ENCODE measurements around the gene FAM168A. TPM values are rescaled to one million over a fixed set of nuclear protein-coding genes. Genes with fewer than 3 reads are reported as not detected.
"Not testable (repeated sequence)": the region's sequence is repeated elsewhere in the genome, so short reads cannot be mapped to it uniquely, and the experiment has no call there.

Gene FAM168A
- total RNA-seq, 2 experiments from 2014 or later = 22.2 to 24.0 TPM

DNA sequence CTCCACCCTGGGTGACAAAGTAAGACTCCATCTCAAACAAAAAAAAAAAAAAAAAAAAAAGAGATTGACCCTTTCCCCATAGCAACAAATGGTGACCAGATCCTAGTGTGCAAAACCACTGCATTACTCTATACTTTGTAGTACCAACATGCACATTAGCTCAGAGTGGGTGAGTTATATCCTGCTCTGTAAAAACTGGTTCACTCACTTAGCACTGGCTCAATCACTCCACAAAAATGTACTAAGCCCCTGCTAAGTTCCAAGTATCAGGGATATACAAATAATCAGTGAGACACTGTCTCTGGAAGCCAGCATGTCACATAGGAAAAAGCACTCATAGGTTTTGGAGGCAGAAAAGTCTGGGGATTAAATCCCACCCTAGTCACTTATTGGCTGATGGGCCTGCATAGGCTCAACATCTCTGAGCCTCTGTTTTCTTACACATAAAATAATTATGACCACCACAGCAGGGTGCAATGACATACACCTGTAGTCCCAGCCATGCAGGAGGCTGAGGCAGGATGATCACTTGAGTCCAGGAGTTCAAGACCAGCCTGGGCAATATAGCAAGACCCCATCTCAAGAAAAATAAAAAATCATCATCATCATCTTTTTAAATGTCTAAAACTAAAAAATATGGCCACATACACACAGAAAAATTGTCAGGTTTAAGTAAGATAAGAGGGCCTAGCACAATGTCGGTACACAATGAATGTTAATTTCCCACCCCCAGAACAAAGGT is 11.9 kb downstream of the FAM168A start:
- Mint-ChIP-seq H3K4me3 (no peak overlapping the region), H3K27ac (no peak overlapping the region), H3K27me3 (no peaks in the 10 kb centered on the region), H3K9me3 (no peaks in the 10 kb centered on the region), H3K36me3 (ENCODE audit: low read depth) (peaks cover 7% of the 10 kb centered on the region), H3K4me1 (peaks cover 9% of the 10 kb centered on the region)
- ChIA-PET CTCF (no interaction called here), POLR2A (interaction anchor here (1.1 kb wide), 1 partner anchor 12 kb away, joined by 3 read pairs; the partner anchor contains the start of gene FAM168A)
- DNase-seq = no peak

DNA sequence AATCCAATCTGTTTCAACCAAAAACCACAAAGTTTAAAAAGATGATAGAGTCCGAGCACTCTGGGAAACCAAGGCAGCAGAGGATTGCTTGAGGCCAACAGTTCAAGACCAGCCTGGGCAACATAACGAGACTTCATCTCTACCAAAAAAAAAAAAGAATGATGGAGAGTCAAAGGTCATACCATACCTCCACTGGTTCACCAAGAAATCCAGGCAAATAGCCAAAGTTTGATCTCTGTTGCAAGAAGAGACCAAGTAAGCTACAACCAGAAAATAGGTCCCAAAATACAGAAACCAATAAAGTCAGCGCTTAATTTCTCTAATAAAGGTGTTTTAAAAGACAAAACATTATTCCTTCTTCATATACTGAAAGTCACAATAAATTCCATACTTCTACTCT is 13.1 kb downstream of the FAM168A start:
- Mint-ChIP-seq H3K27me3 (no peaks in the 10 kb centered on the region), H3K36me3 (ENCODE audit: low read depth) (peaks cover 15% of the 10 kb centered on the region), H3K4me1 (peaks cover 11% of the 10 kb centered on the region), H3K4me3 (no peak overlapping the region), H3K9me3 (no peaks in the 10 kb centered on the region), H3K27ac (no peak overlapping the region)
- ChIA-PET POLR2A (no interaction called here), CTCF (no interaction called here)
- no peak for DNase-seq

DNA sequence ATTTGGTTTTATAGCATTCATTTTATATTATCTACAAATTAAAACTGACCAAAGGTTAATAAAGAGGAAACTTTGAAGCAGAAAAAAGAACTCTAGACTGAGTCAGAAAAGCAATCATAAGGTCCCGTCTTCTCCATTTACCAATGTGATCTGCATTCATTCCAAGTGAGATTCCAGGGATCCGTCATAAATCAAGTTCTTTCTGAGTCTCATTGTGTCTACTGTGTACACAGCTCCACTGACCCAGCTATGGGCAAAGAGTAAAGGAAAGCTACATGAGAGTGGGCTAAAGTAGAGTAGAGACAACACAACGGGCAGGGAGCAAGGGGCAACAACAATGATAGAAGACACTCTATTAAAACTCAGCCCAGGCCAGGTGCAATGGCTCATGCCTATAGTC is 15.3 kb downstream of the FAM168A start:
- H3K4me1 Mint-ChIP-seq = peaks cover 12% of the 10 kb centered on the region
- no peak for DNase-seq
- peaks cover 20% of the 10 kb centered on the region for H3K36me3 Mint-ChIP-seq (ENCODE audit: low read depth)
- H3K27ac Mint-ChIP-seq = no peak overlapping the region
- ChIA-PET POLR2A (no interaction called here), CTCF (no interaction called here)
- no peaks in the 10 kb centered on the region for H3K27me3 Mint-ChIP-seq
- H3K4me3 Mint-ChIP-seq = no peak overlapping the region
- no peaks in the 10 kb centered on the region for H3K9me3 Mint-ChIP-seq

DNA sequence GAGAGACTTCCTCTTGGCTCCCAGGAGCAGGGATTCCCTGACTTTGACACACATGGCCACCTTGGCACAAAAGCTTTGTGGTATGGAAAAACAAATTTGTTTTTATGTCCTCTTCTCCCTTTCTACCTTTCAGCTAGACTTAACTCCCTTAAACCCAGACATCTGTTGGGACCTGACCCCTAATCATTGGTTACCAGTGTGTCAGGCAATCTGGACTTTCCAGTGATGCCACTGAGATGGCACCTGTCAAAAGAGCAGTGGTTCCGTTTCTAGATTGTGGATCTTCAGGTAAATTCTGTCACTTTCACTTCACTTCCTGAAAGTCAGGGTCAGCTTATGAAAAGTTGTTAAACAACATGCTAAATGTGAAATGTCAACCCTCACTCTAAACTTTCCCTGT is 17.2 kb downstream of the FAM168A start:
- H3K4me3 Mint-ChIP-seq, H3K9me3 Mint-ChIP-seq, H3K27ac Mint-ChIP-seq, POLR2A ChIA-PET, H3K27me3 Mint-ChIP-seq, DNase-seq: not testable (repeated sequence)
- Mint-ChIP-seq H3K36me3 (ENCODE audit: low read depth) (peaks cover 20% of the 10 kb centered on the region), H3K4me1 (peaks cover 15% of the 10 kb centered on the region)
- CTCF ChIA-PET = interaction anchor here (1.1 kb wide), 1 partner anchor 10 kb away, joined by 3 read pairs; no protein-coding TSS in a partner anchor

DNA sequence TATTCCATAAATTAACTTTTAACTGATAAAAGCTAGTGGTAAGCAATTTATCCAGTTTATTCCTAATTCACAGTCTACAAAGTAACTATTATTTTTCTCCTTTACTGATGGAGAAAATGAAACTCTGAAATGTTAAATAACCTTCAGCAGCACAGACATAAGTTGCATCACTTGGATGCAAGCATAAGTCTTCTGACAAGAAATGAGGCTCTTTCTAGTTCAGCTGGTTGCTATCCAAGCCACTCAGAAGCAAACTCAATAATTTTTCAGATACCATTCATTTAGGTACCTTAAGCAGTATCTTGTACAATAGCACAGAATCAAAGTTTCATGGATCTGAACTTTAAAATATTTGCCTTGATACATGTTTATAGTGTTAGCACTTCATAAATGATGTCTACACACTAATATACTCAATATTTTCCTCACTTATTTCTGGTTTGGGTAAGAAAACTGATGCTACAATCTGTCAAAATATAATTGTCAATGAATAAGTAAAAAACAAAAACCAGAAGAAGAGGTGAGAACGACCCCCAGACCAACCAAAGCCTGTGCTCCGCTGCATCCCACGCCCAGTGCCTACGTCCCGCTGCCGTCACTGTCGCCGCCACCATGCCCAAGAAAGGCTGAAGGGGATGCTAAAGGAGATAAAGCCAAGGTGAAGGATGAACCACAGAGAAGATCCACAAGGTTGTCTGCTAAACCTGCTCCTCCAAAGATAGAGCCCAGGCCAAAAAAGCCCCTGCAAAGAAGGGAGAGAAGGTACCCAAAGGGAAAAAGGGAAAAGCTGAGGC is 18.1 kb downstream of the FAM168A start:
- no peak overlapping the region for H3K4me3 Mint-ChIP-seq
- H3K27ac Mint-ChIP-seq = no peak overlapping the region
- no peak for DNase-seq
- POLR2A ChIA-PET = no interaction called here
- no peaks in the 10 kb centered on the region for H3K9me3 Mint-ChIP-seq
- peaks cover 15% of the 10 kb centered on the region for H3K4me1 Mint-ChIP-seq
- H3K36me3 Mint-ChIP-seq (ENCODE audit: low read depth) = peaks cover 19% of the 10 kb centered on the region
- H3K27me3 Mint-ChIP-seq = no peaks in the 10 kb centered on the region
- CTCF ChIA-PET = interaction anchor here (1.7 kb wide), 1 partner anchor 81 kb away, joined by 4 read pairs; no protein-coding TSS in a partner anchor

DNA sequence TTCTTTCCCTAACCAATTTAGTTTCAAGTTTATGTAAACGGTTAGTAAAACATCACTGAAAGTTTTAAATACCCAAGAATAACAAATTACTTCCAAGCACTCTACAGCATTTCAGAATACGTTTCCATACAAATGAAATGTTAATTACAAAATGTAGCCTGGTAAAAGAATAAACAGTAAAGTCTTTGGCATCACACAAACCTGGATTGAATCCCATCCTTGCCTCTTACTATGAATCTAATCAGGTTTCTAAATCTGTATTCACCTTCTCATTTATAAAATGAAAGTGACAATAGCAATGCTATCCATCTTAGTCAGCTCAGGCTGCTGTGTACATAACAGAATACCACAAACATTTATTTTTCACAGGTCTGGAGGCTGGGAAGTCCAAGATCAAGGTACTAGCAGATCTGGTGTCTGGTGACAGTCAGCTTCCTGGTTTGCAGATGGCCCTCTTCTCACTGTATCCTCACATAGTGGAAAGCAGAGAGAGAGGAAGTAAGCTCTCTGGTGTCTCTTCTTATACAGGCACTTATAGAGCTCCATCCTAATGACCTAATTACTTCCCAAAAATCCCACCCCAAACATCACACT is 19.2 kb downstream of the FAM168A start:
- ChIA-PET POLR2A (no interaction called here), CTCF (interaction anchor here (1.7 kb wide), 1 partner anchor 82 kb away, joined by 4 read pairs; no protein-coding TSS in a partner anchor)
- no peak overlapping the region for H3K27ac Mint-ChIP-seq
- peaks cover 15% of the 10 kb centered on the region for H3K4me1 Mint-ChIP-seq
- DNase-seq = no peak
- no peaks in the 10 kb centered on the region for H3K9me3 Mint-ChIP-seq
- peaks cover 17% of the 10 kb centered on the region for H3K36me3 Mint-ChIP-seq (ENCODE audit: low read depth)
- H3K4me3 Mint-ChIP-seq = no peak overlapping the region
- H3K27me3 Mint-ChIP-seq = no peaks in the 10 kb centered on the region

DNA sequence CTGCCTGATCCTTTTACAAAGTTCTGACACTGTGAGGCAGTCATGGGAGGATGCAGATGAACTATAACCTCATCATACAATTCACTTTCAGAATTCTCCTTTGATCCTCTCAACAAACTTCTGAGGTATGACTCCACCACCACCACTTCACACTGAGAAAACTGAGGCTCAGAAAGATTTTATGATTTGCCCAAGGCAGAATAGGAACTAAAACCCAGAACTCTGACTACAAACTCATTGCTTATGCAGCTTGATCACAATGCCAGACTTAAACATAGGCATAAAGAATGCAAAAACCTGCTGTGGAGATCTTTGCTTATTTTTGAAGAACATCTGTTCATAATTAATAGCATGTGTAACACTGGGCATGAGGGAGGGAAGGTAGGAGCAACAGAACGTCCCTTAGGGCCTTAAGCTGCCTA is 20.4 kb downstream of the FAM168A start:
- Mint-ChIP-seq H3K27ac (no peak overlapping the region), H3K27me3 (no peaks in the 10 kb centered on the region), H3K36me3 (ENCODE audit: low read depth) (peaks cover 17% of the 10 kb centered on the region), H3K9me3 (no peaks in the 10 kb centered on the region), H3K4me1 (peaks cover 15% of the 10 kb centered on the region), H3K4me3 (no peak overlapping the region)
- no peak for DNase-seq
- ChIA-PET POLR2A (interaction anchor here (1.5 kb wide), 1 partner anchor 39 kb away, joined by 3 read pairs; no protein-coding TSS in a partner anchor), CTCF (no interaction called here)

DNA sequence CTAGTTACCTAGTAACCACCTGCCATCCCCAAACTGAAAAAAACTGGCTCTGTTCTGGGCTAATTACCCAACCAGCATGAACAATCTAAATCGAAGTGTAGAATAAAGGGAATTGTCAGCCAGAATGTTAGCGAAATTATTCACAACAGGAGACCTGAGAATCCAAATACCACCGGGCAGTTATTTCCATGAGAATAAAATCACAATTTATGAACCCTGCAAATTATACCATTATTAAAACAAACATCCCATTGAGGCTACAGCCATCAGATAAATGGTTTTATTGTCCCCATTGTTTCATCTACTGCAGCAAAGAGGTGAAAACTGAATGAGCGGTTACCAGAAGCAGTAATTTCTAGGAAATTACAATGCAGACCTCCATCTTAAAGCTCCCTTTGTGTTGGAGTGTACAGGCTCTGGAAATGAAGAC is 21.7 kb downstream of the FAM168A start:
- ChIA-PET CTCF (no interaction called here), POLR2A (interaction anchor here (1.5 kb wide), 1 partner anchor 38 kb away, joined by 3 read pairs; no protein-coding TSS in a partner anchor)
- peaks cover 17% of the 10 kb centered on the region for H3K36me3 Mint-ChIP-seq (ENCODE audit: low read depth)

DNA sequence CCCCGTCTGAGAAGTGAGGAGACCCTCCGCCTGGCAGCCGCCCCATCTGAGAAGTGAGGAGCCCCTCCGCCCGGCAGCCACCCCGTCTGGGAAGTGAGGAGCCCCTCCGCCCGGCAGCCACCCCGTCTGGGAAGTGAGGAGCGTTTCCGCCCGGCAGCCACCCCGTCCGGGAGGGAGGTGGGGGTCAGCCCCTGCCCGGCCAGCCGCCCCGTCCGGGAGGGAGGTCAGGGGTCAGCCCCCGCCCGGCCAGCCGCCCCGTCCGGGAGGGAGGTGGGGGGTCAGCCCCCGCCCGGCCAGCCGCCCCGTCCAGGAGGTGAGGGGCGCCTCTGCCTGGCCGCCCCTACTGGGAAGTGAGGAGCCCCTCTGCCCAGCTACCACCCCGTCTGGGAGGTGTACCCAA is 25.9 kb downstream of the FAM168A start:
- H3K27ac Mint-ChIP-seq; H3K27me3 Mint-ChIP-seq; H3K4me3 Mint-ChIP-seq; H3K4me1 Mint-ChIP-seq; H3K36me3 Mint-ChIP-seq (ENCODE audit: low read depth); H3K9me3 Mint-ChIP-seq; CTCF ChIA-PET; POLR2A ChIA-PET; DNase-seq: not testable (repeated sequence)

More for the DNA sequence above, 21.7 kb downstream of the FAM168A start:
- Mint-ChIP-seq H3K4me1 (peaks cover 15% of the 10 kb centered on the region), H3K27me3 (no peaks in the 10 kb centered on the region), H3K4me3 (no peak overlapping the region), H3K9me3 (no peaks in the 10 kb centered on the region), H3K27ac (no peak overlapping the region)
- DNase-seq = no peak

DNA sequence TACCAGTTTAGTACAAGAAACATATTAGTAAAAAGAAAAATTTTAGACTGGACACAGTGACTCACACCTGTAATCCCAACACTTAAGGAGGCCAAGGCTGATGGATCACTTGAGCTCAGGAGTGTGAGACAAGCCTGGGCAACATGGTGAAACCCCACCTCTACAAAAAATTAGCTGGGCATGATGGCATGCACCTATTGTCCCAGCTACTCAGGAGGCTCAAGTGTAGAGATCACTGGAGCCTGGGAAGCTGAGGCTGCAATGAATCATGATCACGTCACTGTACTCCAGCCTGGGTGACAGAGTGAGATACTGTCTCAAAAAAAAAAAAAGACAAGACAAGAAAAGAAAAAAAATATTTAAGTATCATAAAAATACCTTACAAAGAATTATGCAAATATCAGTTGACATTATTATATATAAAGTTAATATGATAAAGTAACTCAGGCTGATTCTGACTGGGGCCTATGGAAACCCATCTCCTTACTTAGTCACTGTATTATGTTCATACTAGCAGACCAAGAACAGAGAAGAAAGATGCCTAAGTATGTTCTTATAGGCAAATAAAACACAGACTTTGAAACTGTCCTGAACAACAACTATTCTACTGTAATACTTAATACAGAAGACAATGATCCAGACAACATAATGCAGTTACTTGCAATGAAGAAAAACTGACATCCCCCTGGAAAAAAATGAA is 27.3 kb downstream of the FAM168A start:
- no peak overlapping the region for H3K27ac Mint-ChIP-seq
- no peak overlapping the region for H3K4me3 Mint-ChIP-seq
- H3K36me3 Mint-ChIP-seq (ENCODE audit: low read depth) = no peaks in the 10 kb centered on the region
- no peak for DNase-seq
- H3K4me1 Mint-ChIP-seq = no peaks in the 10 kb centered on the region
- H3K27me3 Mint-ChIP-seq = no peaks in the 10 kb centered on the region
- ChIA-PET POLR2A (interaction anchor here (0.8 kb wide), 1 partner anchor 134 kb away, joined by 3 read pairs; no protein-coding TSS in a partner anchor), CTCF (interaction anchor here (0.9 to 1.5 kb wide), 3 partner anchors 55 to 276 kb away, joined by 3 to 6 read pairs (median 3); no protein-coding TSS in a partner anchor)
- H3K9me3 Mint-ChIP-seq = no peaks in the 10 kb centered on the region

DNA sequence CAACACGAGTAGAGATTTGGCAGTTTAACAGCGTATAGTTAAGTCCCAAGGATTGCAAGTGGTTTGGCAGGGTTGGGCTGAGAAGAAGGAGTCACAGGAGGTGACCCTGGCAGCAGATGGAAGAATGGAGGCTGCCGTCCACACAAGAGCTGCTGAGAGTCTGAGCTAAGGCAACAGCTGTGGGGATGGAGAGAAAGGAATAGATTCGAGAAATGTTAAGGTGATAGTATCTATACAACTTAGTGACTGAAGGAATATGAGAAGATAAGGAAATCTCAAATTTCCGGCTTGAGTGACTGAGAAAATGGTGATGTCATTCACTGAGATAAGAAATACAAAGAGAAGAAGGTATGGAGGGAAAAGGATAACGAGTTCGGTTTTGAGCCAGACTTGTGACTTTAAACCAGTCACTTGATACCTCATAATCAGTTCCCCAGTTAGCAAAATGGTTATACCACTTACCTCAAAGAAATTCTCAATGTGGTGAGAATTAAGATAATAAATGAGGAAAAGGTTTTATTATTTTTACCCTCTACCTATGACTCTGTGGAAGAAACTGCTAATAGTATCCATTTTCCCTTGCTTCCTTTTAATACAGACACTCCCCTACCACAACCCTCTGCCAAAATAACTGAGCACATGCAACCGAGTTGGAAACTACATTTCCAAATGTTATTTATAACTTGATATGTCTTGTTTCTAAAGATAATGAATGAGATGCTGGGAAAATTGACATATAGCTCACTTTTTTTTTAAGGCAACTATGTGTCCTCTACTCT is 30.7 kb downstream of the FAM168A start:
- H3K9me3 Mint-ChIP-seq = no peaks in the 10 kb centered on the region
- no peaks in the 10 kb centered on the region for H3K36me3 Mint-ChIP-seq (ENCODE audit: low read depth)
- DNase-seq = no peak
- POLR2A ChIA-PET = no interaction called here
- H3K27me3 Mint-ChIP-seq = no peaks in the 10 kb centered on the region
- H3K4me3 Mint-ChIP-seq = no peak overlapping the region
- CTCF ChIA-PET = interaction anchor here (0.7 kb wide), 1 partner anchor 23 kb away, joined by 3 read pairs; no protein-coding TSS in a partner anchor
- no peaks in the 10 kb centered on the region for H3K4me1 Mint-ChIP-seq
- no peak overlapping the region for H3K27ac Mint-ChIP-seq

DNA sequence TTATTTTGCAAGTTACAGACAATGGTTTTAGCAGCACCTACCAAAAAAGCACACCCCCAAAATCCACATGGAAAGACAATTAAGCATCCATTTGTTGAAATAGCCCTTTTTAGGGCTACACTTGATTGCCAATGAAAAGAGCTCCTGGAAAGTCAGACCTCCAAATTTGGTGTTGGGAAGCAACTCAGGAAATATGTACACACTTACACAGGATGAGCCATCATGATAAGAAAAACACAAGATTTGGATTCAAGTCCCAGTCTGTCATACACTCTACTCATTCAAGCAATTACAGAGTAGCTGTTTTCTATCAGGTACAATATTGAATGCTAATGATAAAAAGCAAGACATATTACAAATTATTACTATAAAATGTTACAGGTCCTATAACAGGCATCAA is 31.5 kb downstream of the FAM168A start:
- no peak for DNase-seq
- Mint-ChIP-seq H3K36me3 (ENCODE audit: low read depth) (no peaks in the 10 kb centered on the region), H3K4me3 (no peak overlapping the region), H3K27ac (no peak overlapping the region), H3K27me3 (no peaks in the 10 kb centered on the region), H3K4me1 (no peaks in the 10 kb centered on the region), H3K9me3 (no peaks in the 10 kb centered on the region)
- ChIA-PET POLR2A (no interaction called here), CTCF (no interaction called here)
